ENCODE data around the gene TBCC.
A peak's percentile ranks its signal among the peaks of the same experiment; 100 is the strongest.
"Not testable (repeated sequence)": the region's sequence is repeated elsewhere in the genome, so short reads cannot be mapped to it uniquely, and the experiment has no call there.

TBCC gene

GRCh38 chr6:42727627-42728026 lies 18.3 kb downstream of the TBCC start:
- no peak for DNase-seq

GRCh38 chr6:42727087-42727611 lies 18.8 kb downstream of the TBCC start:
- no peak for DNase-seq

- peak; percentile 75 to 89 for DNase-seq
Measured at GRCh38 chr6:42726485-42727086, 19.3 kb downstream of the TBCC start.

GRCh38 chr6:42726026-42726425 lies 19.9 kb downstream of the TBCC start:
- DNase-seq, result no peak

GRCh38 chr6:42724825-42725224 lies 21.1 kb downstream of the TBCC start:
- DNase-seq, result no peak

GRCh38 chr6:42722497-42722896 lies 23.4 kb downstream of the TBCC start, which contains the start of gene PRPH2:
Gene PRPH2 (minus strand): TSS chr6:42722597. CDS start chr6:42722334, 263 bp downstream.
- DNase-seq, result no peak

- no peak for DNase-seq
Measured at GRCh38 chr6:42720739-42721138, 25.2 kb downstream of the TBCC start.

GRCh38 chr6:42715871-42716270 lies 30.0 kb downstream of the TBCC start:
- DNase-seq, result no peak

- no peak for DNase-seq
Measured at GRCh38 chr6:42714098-42714761, 31.7 kb downstream of the TBCC start.

GRCh38 chr6:42711930-42712329 lies 34.0 kb downstream of the TBCC start:
- DNase-seq, result no peak

GRCh38 chr6:42710316-42710715 lies 35.6 kb downstream of the TBCC start:
- DNase-seq, result no peak

- DNase-seq, result no peak
Measured at GRCh38 chr6:42709871-42710270, 36.0 kb downstream of the TBCC start.

- no peak for DNase-seq
Measured at GRCh38 chr6:42708096-42708495, 37.8 kb downstream of the TBCC start.

GRCh38 chr6:42707595-42707994 lies 38.3 kb downstream of the TBCC start:
- no peak for DNase-seq

GRCh38 chr6:42704937-42705374 lies 40.9 kb downstream of the TBCC start:
- DNase-seq, result no peak

- no peak for DNase-seq
Measured at GRCh38 chr6:42704251-42704936, 41.5 kb downstream of the TBCC start.

- not testable (repeated sequence) for DNase-seq
Measured at GRCh38 chr6:42702786-42703185, 43.1 kb downstream of the TBCC start.

- no peak for DNase-seq
Measured at GRCh38 chr6:42702200-42702599, 43.7 kb downstream of the TBCC start.

- DNase-seq, result no peak
Measured at GRCh38 chr6:42698217-42698616, 47.7 kb downstream of the TBCC start.

- DNase-seq, result no peak
Measured at GRCh38 chr6:42697268-42697655, 48.6 kb downstream of the TBCC start.

- DNase-seq, result no peak
Measured at GRCh38 chr6:42696526-42697267, 49.2 kb downstream of the TBCC start.

- DNase-seq, result no peak
Measured at GRCh38 chr6:42694586-42694985, 51.3 kb downstream of the TBCC start.
